GM12874 (cell line): ENCODE data around the gene RFTN1.

Experiments
- CTCF ChIP-seq: IDR thresholded peaks from 2 replicates; pipeline ENCODE4 v1.5.1; 2011; ENCODE audit warnings: low read depth, mild to moderate bottlenecking, control low read depth, low read length, moderate library complexity; ENCODE audit not compliant: insufficient read depth

The RFTN1 gene

GRCh38 chr3:16369276-16369675 is 144.2 kb downstream of the RFTN1 start:
- TF ChIP-seq CTCF: no peak

GRCh38 chr3:16366581-16366980 is 146.9 kb downstream of the RFTN1 start:
- TF ChIP-seq CTCF: no peak

- TF ChIP-seq CTCF: no peak
These were observed 147.9 kb downstream of the RFTN1 start for GRCh38 chr3:16365491-16366128.

- no peak for TF ChIP-seq CTCF
These were observed 148.5 kb downstream of the RFTN1 start for GRCh38 chr3:16364963-16365362.

- TF ChIP-seq CTCF: no peak
These were observed 149.2 kb downstream of the RFTN1 start for GRCh38 chr3:16364323-16364722.

- TF ChIP-seq CTCF: no peak
These were observed 149.9 kb downstream of the RFTN1 start for GRCh38 chr3:16363636-16364035.

GRCh38 chr3:16362770-16363169 is 150.7 kb downstream of the RFTN1 start:
- no peak for TF ChIP-seq CTCF

GRCh38 chr3:16361087-16361486 is 152.4 kb downstream of the RFTN1 start:
- TF ChIP-seq CTCF: no peak
